Measurements from ENCODE around the gene TMEM256. TPM values are rescaled to one million over a fixed set of nuclear protein-coding genes. Genes with fewer than 3 reads are reported as not detected.

The TMEM256 gene
- polyA plus RNA-seq, 3 donors from 2014 or later: 30.7 to 116 (median 60.7) TPM

- no peaks in the 10 kb centered on the region for H3K9me3 Mint-ChIP-seq
- DNase-seq: peak; percentile 83 to 86 (median 86)
- peak within 1 kb of the TSS; percentile 90 to 96 (median 94) for H3K4me3 Mint-ChIP-seq
- peaks cover 0 to under 1% (median 0%) of the 10 kb centered on the region in 3 donors for H3K36me3 Mint-ChIP-seq
- H3K4me1 Mint-ChIP-seq: peaks cover 11 to 14% of the 10 kb centered on the region in 2 donors
- peak within 1 kb of the TSS; percentile 86 to 95 (median 92) for H3K27ac Mint-ChIP-seq
- peaks cover 2 to 3% (median 2%) of the 10 kb centered on the region in 3 donors for H3K27me3 Mint-ChIP-seq (ENCODE audit: low read depth in 3 of 3)
Measured at GRCh38 chr17:7394452-7395191, 9.3 kb downstream of the TMEM256 start, which contains the start of gene PLSCR3. Gene PLSCR3, minus strand, starts transcription at chr17:7394525. Its CDS starts 415 bp downstream, at chr17:7394110.

GRCh38 chr17:7393613-7394451 is 10.1 kb downstream of the TMEM256 start:
- H3K4me3 Mint-ChIP-seq: peak overlapping the region; percentile 87 to 93 (median 91)
- H3K36me3 Mint-ChIP-seq: peaks cover 0 to 5% (median 0%) of the 10 kb centered on the region in 3 donors
- H3K4me1 Mint-ChIP-seq: peaks cover 11 to 13% of the 10 kb centered on the region in 2 donors
- DNase-seq: peak in 1 of 3 donors; percentile 73
- H3K27ac Mint-ChIP-seq: peak overlapping the region; percentile 82 to 95 (median 89)
- H3K27me3 Mint-ChIP-seq (ENCODE audit: low read depth in 3 of 3): peaks cover 2 to 3% (median 2%) of the 10 kb centered on the region in 3 donors
- H3K9me3 Mint-ChIP-seq: no peaks in the 10 kb centered on the region

GRCh38 chr17:7392696-7393612 is 10.9 kb downstream of the TMEM256 start:
- Mint-ChIP-seq H3K27me3 (ENCODE audit: low read depth in 3 of 3) (peaks cover 2 to 3% (median 2%) of the 10 kb centered on the region in 3 donors), H3K36me3 (peaks cover 0 to 5% (median 0%) of the 10 kb centered on the region in 3 donors), H3K9me3 (no peaks in the 10 kb centered on the region), H3K27ac (peak overlapping the region in 3 of 6 donors; percentile 8 to 74 (median 62)), H3K4me3 (peak overlapping the region; percentile 54 to 93 (median 66)), H3K4me1 (peaks cover 11 to 13% of the 10 kb centered on the region in 2 donors)
- no peak for DNase-seq

GRCh38 chr17:7391307-7391706 is 12.6 kb downstream of the TMEM256 start:
- H3K27ac Mint-ChIP-seq: peak overlapping the region in 1 of 6 donors; percentile 42
- no peak for DNase-seq
- H3K9me3 Mint-ChIP-seq: no peaks in the 10 kb centered on the region
- peaks cover 0 to 5% (median 0%) of the 10 kb centered on the region in 3 donors for H3K36me3 Mint-ChIP-seq
- no peak overlapping the region for H3K4me3 Mint-ChIP-seq
- peaks cover 11 to 13% of the 10 kb centered on the region in 2 donors for H3K4me1 Mint-ChIP-seq
- H3K27me3 Mint-ChIP-seq (ENCODE audit: low read depth in 3 of 3): peaks cover 0 to 2% (median 1%) of the 10 kb centered on the region in 3 donors

- H3K36me3 Mint-ChIP-seq: peaks cover 0 to 5% (median 0%) of the 10 kb centered on the region in 3 donors
- H3K27ac Mint-ChIP-seq: no peak overlapping the region
- H3K27me3 Mint-ChIP-seq (ENCODE audit: low read depth in 3 of 3): peaks cover 0 to 2% (median 1%) of the 10 kb centered on the region in 3 donors
- peaks cover 10 to 13% of the 10 kb centered on the region in 2 donors for H3K4me1 Mint-ChIP-seq
- no peaks in the 10 kb centered on the region for H3K9me3 Mint-ChIP-seq
- DNase-seq: no peak
- H3K4me3 Mint-ChIP-seq: no peak overlapping the region
Measured at GRCh38 chr17:7389924-7390910, 13.7 kb downstream of the TMEM256 start.

- DNase-seq: no peak
- Mint-ChIP-seq H3K9me3 (no peaks in the 10 kb centered on the region), H3K4me3 (no peak overlapping the region), H3K36me3 (peaks cover 0 to 5% (median 0%) of the 10 kb centered on the region in 3 donors), H3K27ac (no peak overlapping the region), H3K27me3 (ENCODE audit: low read depth in 3 of 3) (peaks cover 0 to under 1% (median 0%) of the 10 kb centered on the region in 3 donors), H3K4me1 (peaks cover 2 to 7% of the 10 kb centered on the region in 2 donors)
Measured at GRCh38 chr17:7388856-7389255, 15.0 kb downstream of the TMEM256 start.

- no peaks in the 10 kb centered on the region for H3K9me3 Mint-ChIP-seq
- peaks cover 8 to 12% (median 9%) of the 10 kb centered on the region in 3 donors for H3K27me3 Mint-ChIP-seq (ENCODE audit: low read depth in 3 of 3)
- H3K36me3 Mint-ChIP-seq: peaks cover 0 to 4% (median 0%) of the 10 kb centered on the region in 3 donors
- peaks cover 0 to 10% of the 10 kb centered on the region in 2 donors for H3K4me1 Mint-ChIP-seq
- H3K27ac Mint-ChIP-seq: peak overlapping the region in 2 of 6 donors; percentile 11 to 65
- DNase-seq: no peak
- H3K4me3 Mint-ChIP-seq: peak overlapping the region; percentile 57 to 78 (median 68)
Measured at GRCh38 chr17:7384489-7385081, 19.3 kb downstream of the TMEM256 start.

- peaks cover 0 to 10% of the 10 kb centered on the region in 2 donors for H3K4me1 Mint-ChIP-seq
- peaks cover 11 to 14% (median 13%) of the 10 kb centered on the region in 3 donors for H3K27me3 Mint-ChIP-seq (ENCODE audit: low read depth in 3 of 3)
- peaks cover 0 to 1% (median 0%) of the 10 kb centered on the region in 6 donors for H3K9me3 Mint-ChIP-seq
- no peaks in the 10 kb centered on the region for H3K36me3 Mint-ChIP-seq
- no peak overlapping the region for H3K27ac Mint-ChIP-seq
- H3K4me3 Mint-ChIP-seq: peak overlapping the region; percentile 57 to 78 (median 68)
- peak; percentile 58 to 69 (median 66) for DNase-seq
Measured at GRCh38 chr17:7383742-7384488, 20.0 kb downstream of the TMEM256 start.

- DNase-seq: no peak
- Mint-ChIP-seq H3K4me1 (peaks cover 0 to 10% of the 10 kb centered on the region in 2 donors), H3K4me3 (peak overlapping the region in 4 of 5 donors; percentile 18 to 59 (median 38)), H3K36me3 (no peaks in the 10 kb centered on the region), H3K9me3 (peaks cover 0 to 1% (median 0%) of the 10 kb centered on the region in 6 donors), H3K27ac (no peak overlapping the region), H3K27me3 (ENCODE audit: low read depth in 3 of 3) (peaks cover 13 to 14% (median 13%) of the 10 kb centered on the region in 3 donors)
Measured at GRCh38 chr17:7383371-7383741, 20.5 kb downstream of the TMEM256 start.

GRCh38 chr17:7382901-7383300 is 21.0 kb downstream of the TMEM256 start:
- no peak overlapping the region for H3K27ac Mint-ChIP-seq

More at GRCh38 chr17:7382901-7383300, 21.0 kb downstream of the TMEM256 start:
- Mint-ChIP-seq H3K9me3 (peaks cover 0 to 1% (median 0%) of the 10 kb centered on the region in 6 donors), H3K27me3 (ENCODE audit: low read depth in 3 of 3) (peaks cover 13 to 14% (median 13%) of the 10 kb centered on the region in 3 donors), H3K36me3 (no peaks in the 10 kb centered on the region), H3K4me1 (peaks cover 0 to 10% of the 10 kb centered on the region in 2 donors), H3K4me3 (peak overlapping the region in 2 of 5 donors; percentile 48 to 56)
- DNase-seq: no peak

All from immature natural killer cell (primary cell).